ENCODE results near the gene MYO1F.

GRCh38 chr19:8601796-8602195 is 24.6 kb upstream of the MYO1F start:
- TF ChIP-seq SMC3 (IDR thresholded peaks at IDR 0.05) (no peak), POLR2A (IDR thresholded peaks at IDR 0.05; ENCODE audit: low read length) (no peak), CTCF (IDR thresholded peaks at IDR 0.05) (no peak), RAD21 (conservative IDR thresholded peaks at IDR 0.05 in 1 of 2, IDR thresholded peaks at IDR 0.05 in 1 of 2) (no peak), REST (IDR thresholded peaks at IDR 0.05) (no peak)

Data from A549 (cell line).